Stimulated activated CD8-positive, alpha-beta memory T cell treated with anti-CD3 and anti-CD28 coated beads, Interleukin-4, amount 100 ng/mL, for 24 hours (primary cell): ENCODE results near the gene CDK5RAP2.

Source experiments
- DNase-seq: peaks from one replicate; pipeline ENCODE4 v3.0.0-alpha.2; 2020; ENCODE audit warnings: low read depth

The CDK5RAP2 gene

DNA sequence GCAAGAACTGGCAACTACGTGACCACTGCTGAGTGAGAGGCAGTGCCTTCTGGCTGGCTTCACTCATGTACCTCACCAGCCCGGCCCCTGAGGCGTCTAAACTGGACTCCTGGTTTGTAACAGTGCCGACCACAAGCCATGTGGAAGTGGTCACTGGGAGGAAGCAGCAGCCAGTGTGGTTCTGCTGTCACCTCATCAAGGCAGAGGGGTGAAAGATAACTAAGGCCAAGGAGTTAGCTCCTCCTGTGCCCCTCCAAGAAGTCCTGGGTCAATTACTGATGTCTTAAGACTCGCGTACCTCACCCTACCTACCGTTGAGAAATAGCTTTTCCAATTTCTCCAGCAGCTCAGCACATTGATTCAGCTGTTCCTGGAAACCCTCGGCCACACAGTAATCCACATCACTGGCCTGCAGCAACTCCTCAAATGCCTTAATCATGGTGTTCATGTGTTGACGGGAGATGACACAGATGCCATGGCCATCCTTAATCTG is 142.9 kb downstream of the CDK5RAP2 start:
- DNase-seq: no peak

- no peak for DNase-seq
Measured at GRCh38 chr9:120436446-120436845, 143.5 kb downstream of the CDK5RAP2 start.

- no peak for DNase-seq
Measured at GRCh38 chr9:120435091-120435490, 144.9 kb downstream of the CDK5RAP2 start.

- DNase-seq: no peak
Measured at GRCh38 chr9:120434532-120434931, 145.4 kb downstream of the CDK5RAP2 start.

GRCh38 chr9:120433701-120434100 is 146.3 kb downstream of the CDK5RAP2 start:
- no peak for DNase-seq

DNA sequence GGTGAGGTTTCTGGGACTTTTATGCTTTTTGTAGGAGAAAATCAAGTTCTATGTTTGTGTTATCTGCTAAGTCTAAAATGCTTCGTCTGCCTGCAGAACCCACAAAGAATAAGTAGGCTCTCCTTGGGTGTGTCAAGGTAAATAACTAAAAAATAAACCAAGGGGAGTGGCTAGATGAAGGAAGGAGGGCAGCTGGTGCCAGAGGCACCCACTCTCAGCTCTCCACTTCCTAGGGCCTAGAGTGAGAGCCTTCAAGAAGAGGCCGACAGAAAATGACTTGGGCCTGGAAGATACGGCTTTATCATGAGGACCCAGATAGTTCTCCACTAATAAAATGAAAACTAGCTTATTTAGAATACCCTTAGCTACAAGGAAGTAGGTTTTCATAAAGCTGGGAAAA is 147.4 kb downstream of the CDK5RAP2 start:
- DNase-seq: no peak

DNA sequence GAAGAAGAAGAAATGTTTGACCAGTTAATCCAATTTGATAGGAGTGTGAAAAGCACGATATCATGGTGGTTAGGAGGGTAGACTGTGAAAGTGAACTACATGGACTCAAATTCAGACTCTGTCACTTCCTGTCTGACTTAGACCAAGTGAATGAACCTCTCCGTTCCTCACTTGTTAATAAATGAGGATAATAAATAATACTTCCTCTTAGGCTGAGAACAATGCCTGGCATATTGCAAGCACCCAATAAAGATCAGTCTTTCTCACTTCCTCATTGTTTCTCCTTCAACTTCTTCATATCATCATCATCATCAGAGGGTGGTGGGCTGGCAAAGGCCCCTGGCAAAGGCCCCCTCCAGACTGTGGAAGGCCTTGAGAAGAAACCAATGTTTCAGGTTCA is 148.7 kb downstream of the CDK5RAP2 start:
- DNase-seq: no peak

- DNase-seq: no peak
Measured at GRCh38 chr9:120424248-120424647, 155.7 kb downstream of the CDK5RAP2 start.

- DNase-seq: no peak
Measured at GRCh38 chr9:120423812-120424211, 156.2 kb downstream of the CDK5RAP2 start.

DNA sequence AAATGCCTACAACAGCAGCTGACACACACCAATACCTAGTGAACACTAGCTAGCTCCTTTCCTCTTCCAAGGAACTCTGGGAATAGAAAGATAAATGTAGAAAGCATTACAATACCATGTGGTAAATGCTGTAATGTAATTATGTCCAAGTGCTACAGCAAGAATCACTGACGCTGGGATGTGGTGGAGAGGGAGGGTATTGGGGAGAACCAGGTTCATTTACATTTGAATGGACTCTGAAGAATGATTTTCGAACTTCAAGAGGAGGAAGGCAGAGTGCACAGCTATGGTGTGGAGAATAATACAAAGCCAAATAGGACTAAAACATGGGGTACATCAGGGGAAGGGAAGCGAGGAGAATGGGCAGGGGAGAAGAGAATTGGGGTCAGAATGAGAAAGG is 158.0 kb downstream of the CDK5RAP2 start:
- DNase-seq: no peak

DNA sequence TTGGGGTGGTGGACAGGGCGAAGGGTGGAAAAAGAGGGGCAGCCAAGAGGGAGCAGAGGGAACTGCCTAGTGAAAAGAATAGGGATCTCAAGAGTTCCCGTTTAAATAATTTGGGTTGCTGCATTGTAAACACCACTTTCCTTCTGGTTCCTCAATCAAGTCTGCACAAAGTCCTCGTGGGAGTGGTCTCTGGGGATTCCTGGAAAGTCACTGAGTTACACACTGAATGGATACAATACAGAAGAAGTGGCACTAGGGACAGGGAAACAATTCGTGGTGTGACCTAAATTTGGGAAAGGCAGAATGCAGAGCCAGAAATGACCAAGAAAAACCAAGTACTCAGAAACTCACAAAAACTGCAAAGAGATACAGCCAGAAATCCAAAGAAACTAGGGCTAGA is 161.7 kb downstream of the CDK5RAP2 start:
- no peak for DNase-seq

- DNase-seq: no peak
Measured at GRCh38 chr9:120416781-120417427, 163.1 kb downstream of the CDK5RAP2 start.

GRCh38 chr9:120413121-120414048 is 166.6 kb downstream of the CDK5RAP2 start:
- DNase-seq: no peak

DNA sequence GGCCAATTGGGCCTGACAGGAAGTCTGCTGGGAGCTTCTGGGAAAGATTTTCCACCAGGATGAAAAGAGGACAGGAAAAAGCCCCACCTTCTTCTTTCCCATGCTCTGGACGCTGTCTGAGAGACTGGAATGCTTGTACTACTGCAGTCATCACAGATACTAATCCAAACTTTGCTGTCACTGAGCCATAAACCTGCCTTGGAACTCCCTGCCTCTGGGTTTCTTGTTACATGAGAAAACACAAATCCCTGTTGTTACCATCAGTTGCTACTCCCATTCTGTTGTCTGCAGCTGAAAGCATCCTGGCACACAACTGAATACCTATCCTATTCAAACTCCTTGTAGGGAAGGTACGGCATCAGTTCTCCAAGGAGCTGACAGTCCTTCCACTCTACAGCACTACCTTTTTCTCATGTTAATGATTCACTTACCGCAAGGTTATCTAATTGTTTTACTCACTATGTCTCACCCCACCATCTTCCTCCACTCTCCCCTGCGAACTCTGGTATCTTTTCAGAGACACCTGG is 167.5 kb downstream of the CDK5RAP2 start:
- no peak for DNase-seq

DNA sequence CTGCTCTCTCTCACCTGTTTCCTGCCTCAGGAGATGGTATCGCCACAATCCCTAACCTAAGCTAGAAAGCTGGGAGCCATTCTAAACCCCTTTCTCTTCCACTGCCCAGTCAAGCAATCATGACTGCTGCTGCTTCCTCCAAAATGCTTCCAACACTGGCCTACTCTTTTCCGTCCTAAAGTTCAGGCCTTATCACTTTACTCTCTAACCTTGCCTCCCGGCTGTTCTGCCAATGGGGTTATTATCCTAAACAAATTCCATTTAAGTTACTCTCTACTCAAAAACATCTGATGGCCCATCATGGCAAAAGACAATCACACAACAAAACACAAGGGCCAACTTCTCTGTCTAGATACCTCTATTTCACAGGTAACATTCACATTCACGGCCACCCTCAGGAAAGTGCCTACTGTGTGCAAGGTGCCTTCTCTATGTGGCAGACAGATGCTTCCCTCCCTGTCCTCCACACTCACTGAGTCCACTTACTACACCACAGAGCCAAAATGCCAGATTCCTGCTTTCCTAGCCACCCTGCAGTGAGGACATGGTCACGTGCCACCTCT is 168.0 kb downstream of the CDK5RAP2 start:
- no peak for DNase-seq

DNA sequence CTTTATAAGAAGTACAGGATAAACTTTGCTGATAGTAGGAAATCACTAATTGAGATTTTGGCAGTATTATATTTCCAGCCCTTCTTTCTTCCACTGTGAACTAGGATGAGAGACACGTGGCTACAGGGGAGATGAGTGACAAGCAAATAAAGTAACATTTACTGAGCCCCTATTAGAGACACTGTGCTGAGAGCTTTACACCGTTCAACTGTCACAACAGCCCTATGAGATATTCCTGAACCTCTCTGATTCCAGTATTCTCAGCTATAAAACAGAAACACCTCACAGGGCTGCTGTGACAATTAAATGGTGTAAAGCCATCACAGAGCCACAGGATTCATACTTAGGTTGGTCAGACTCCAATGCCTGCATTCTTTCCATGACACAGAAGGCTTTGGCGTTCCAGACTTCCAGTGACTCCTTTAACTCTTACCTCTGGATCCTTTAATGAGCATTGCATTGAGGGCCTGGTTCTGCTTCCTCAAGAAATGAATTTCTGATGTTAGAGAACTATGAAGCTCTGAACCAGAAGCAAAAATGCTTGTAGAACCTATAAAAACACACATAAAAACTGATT is 169.0 kb downstream of the CDK5RAP2 start:
- no peak for DNase-seq

DNA sequence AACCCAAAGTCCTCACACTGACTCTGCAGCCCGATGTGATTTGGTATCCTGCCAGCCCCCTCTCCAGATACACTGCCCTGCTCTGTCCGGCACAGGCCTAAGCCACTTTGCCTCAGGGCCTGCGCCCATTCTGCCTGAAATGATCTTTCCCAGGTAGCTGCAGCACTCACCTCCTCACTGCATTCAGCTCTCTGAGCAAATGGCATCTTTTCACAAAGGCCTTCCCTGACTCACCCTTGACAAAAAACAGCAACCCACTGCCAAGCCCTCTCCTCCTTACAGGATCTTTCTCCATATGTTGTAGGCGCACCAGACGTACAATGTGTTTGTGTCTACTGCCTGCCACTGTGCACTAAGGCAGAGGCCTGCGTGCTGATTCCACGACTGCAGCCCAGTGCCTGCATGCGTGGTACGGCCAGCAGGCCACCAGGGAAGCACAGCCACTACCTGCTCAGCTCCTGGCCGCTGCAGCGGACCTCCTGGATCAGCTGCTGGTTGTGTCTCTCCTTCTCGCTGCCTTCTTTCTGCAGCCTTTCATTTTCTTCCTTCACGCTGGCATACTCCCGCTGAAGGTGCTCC is 171.2 kb downstream of the CDK5RAP2 start:
- DNase-seq: no peak

DNA sequence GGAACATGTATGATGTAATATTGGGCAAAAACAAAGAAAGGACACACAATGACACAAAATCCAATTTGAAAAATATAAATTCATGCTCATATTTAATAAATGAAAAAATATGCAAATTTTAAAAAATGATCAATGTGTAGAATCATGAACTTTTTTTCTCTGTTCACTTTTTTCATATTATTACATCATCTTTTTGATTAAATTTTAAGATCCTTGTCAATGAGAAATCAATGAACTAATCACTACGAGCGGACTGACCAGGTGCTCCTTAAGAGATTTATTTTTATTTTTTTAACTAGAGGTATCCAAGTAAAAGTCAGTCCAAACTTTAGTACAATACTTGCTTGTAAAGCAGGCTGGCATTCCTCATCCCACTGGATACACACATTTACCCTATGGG is 174.1 kb downstream of the CDK5RAP2 start:
- no peak for DNase-seq

DNA sequence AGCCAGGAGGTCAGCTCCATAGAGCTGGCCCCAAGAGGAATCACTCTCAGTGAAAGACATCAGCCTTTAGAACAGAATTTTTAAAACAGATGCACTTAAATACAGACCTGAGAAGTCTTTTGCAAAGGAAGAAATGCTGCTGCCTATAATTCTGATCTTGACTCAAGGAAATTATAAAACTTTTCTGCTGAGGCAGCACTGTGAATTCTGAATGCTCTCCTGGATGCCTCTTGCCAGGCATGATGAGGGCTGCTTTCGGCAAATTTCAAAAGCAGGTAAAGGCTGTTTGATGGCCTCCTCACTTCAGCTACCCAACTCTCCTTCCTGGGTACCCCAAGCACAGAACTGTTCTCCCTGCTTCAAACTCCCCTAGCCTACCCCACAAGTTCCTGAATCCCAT is 174.8 kb downstream of the CDK5RAP2 start:
- no peak for DNase-seq

DNA sequence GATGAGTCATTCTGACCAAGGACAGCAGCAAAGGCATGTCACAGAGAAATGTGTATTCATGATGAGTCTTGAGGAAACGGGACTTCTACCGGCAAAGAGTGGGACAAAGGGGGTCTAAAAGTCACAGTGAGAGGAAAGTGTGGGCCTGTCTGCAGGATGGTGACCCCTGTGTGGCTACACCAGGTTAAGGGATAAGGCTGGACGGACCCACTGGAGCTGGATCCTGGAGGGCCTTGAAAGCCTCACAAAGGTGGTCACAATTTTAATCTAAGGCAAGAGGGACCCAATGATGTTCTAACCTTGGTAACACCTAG is 176.5 kb downstream of the CDK5RAP2 start:
- no peak for DNase-seq

GRCh38 chr9:120402741-120403542 is 177.0 kb downstream of the CDK5RAP2 start:
- DNase-seq: no peak
